ENCODE data around the gene APOL5.

The APOL5 gene

GRCh38 chr22:35743326-35743860 lies 25.7 kb downstream of the APOL5 start:
- DNase-seq: no peak

- DNase-seq: no peak
Observed at GRCh38 chr22:35746248-35746647, 28.6 kb downstream of the APOL5 start.

GRCh38 chr22:35746946-35747703 lies 29.5 kb downstream of the APOL5 start:
- no peak for DNase-seq

- DNase-seq: peak; percentile 16
Observed at GRCh38 chr22:35749808-35750207, 32.1 kb downstream of the APOL5 start.

- DNase-seq: no peak
Observed at GRCh38 chr22:35752006-35752862, 34.6 kb downstream of the APOL5 start.

- DNase-seq: no peak
Observed at GRCh38 chr22:35752863-35753189, 35.2 kb downstream of the APOL5 start.

GRCh38 chr22:35754761-35755160 lies 37.1 kb downstream of the APOL5 start:
- no peak for DNase-seq

GRCh38 chr22:35756722-35757121 lies 39.0 kb downstream of the APOL5 start:
- DNase-seq: no peak

- no peak for DNase-seq
Observed at GRCh38 chr22:35758394-35758793, 40.7 kb downstream of the APOL5 start.

GRCh38 chr22:35761037-35761436 lies 43.4 kb downstream of the APOL5 start:
- no peak for DNase-seq

GRCh38 chr22:35766654-35767580 lies 49.2 kb downstream of the APOL5 start:
- no peak for DNase-seq

GRCh38 chr22:35769974-35770373 lies 52.3 kb downstream of the APOL5 start:
- DNase-seq: no peak

- DNase-seq: no peak
Observed at GRCh38 chr22:35775339-35775738, 57.7 kb downstream of the APOL5 start.

- DNase-seq: no peak
Observed at GRCh38 chr22:35777335-35777975, 59.8 kb downstream of the APOL5 start.
